Raji (cell line): ENCODE data around the gene CXCR4.

ENCODE experiments used
- POLR2A ChIP-seq: IDR thresholded peaks from 2 replicates; pipeline ENCODE4 v1.6.1; 2011; ENCODE audit warnings: low read depth, low read length, control low read depth; ENCODE audit not compliant: insufficient read depth

The CXCR4 gene

GRCh38 chr2:136075476-136075875 is 42.5 kb downstream of the CXCR4 start:
- TF ChIP-seq POLR2A: no peak

- no peak for TF ChIP-seq POLR2A
Measured at GRCh38 chr2:136072621-136073020, 45.3 kb downstream of the CXCR4 start.

GRCh38 chr2:136070913-136071312 is 47.0 kb downstream of the CXCR4 start:
- TF ChIP-seq POLR2A: no peak

- TF ChIP-seq POLR2A: no peak
Measured at GRCh38 chr2:136069773-136070172, 48.2 kb downstream of the CXCR4 start.

- TF ChIP-seq POLR2A: no peak
Measured at GRCh38 chr2:136068581-136069227, 49.2 kb downstream of the CXCR4 start.

- no peak for TF ChIP-seq POLR2A
Measured at GRCh38 chr2:136067897-136068580, 49.9 kb downstream of the CXCR4 start.

GRCh38 chr2:136067459-136067858 is 50.5 kb downstream of the CXCR4 start:
- TF ChIP-seq POLR2A: no peak

GRCh38 chr2:136065907-136066306 is 52.0 kb downstream of the CXCR4 start:
- no peak for TF ChIP-seq POLR2A

- no peak for TF ChIP-seq POLR2A
Measured at GRCh38 chr2:136065384-136065783, 52.6 kb downstream of the CXCR4 start.
